GM15510 (cell line): ENCODE results near the gene MYG1.

Source experiments
- POLR2A ChIP-seq: IDR thresholded peaks from 3 replicates; pipeline ENCODE4 v1.6.1; 2011; ENCODE audit warnings: borderline replicate concordance; ENCODE audit not compliant: insufficient read length; ENCODE audit errors: extremely low read depth

The MYG1 gene

GRCh38 chr12:53330671-53331070 is 31.2 kb downstream of the MYG1 start:
- TF ChIP-seq POLR2A = no peak

- no peak for TF ChIP-seq POLR2A
Observed at GRCh38 chr12:53332744-53333143, 33.2 kb downstream of the MYG1 start.

GRCh38 chr12:53333289-53333688 is 33.8 kb downstream of the MYG1 start:
- TF ChIP-seq POLR2A = no peak

- no peak for TF ChIP-seq POLR2A
Observed at GRCh38 chr12:53333845-53334244, 34.4 kb downstream of the MYG1 start.

- TF ChIP-seq POLR2A = no peak
Observed at GRCh38 chr12:53334822-53335221, 35.3 kb downstream of the MYG1 start.

GRCh38 chr12:53336181-53336681 is 36.7 kb downstream of the MYG1 start, which contains the start of gene SP7:
TSS of gene SP7 (minus strand) at chr12:53336354. CDS start at chr12:53335646, 708 bp downstream.
- TF ChIP-seq POLR2A = no peak

GRCh38 chr12:53338017-53338416 is 38.5 kb downstream of the MYG1 start:
- TF ChIP-seq POLR2A = no peak

GRCh38 chr12:53338916-53339315 is 39.4 kb downstream of the MYG1 start:
- TF ChIP-seq POLR2A = no peak

- no peak for TF ChIP-seq POLR2A
Observed at GRCh38 chr12:53340398-53340797, 40.9 kb downstream of the MYG1 start.

- no peak for TF ChIP-seq POLR2A
Observed at GRCh38 chr12:53343449-53343848, 44.0 kb downstream of the MYG1 start.

- no peak for TF ChIP-seq POLR2A
Observed at GRCh38 chr12:53343969-53344368, 44.5 kb downstream of the MYG1 start.

GRCh38 chr12:53344487-53344823 is 45.0 kb downstream of the MYG1 start:
- TF ChIP-seq POLR2A = no peak

- TF ChIP-seq POLR2A = no peak
Observed at GRCh38 chr12:53344824-53345485, 45.5 kb downstream of the MYG1 start.

GRCh38 chr12:53345486-53346188 is 46.1 kb downstream of the MYG1 start:
- TF ChIP-seq POLR2A = no peak

GRCh38 chr12:53346491-53346890 is 47.0 kb downstream of the MYG1 start:
- TF ChIP-seq POLR2A = no peak

GRCh38 chr12:53347905-53348304 is 48.4 kb downstream of the MYG1 start:
- no peak for TF ChIP-seq POLR2A
